GM12892 (cell line): ENCODE results near the gene FAM210A.

Source experiments
- POLR2A ChIP-seq: IDR thresholded peaks from 2 replicates; pipeline ENCODE4 v1.6.1; 2011; ENCODE audit warnings: low read depth, low read length, control low read depth
- POLR2AphosphoS5 ChIP-seq: IDR thresholded peaks from 2 replicates; pipeline ENCODE4 v1.6.1; 2011; ENCODE audit warnings: low read depth, low read length, control low read depth
- TAF1 ChIP-seq: IDR thresholded peaks from 2 replicates; pipeline ENCODE4 v1.6.1; 2011; ENCODE audit warnings: low read depth, mild to moderate bottlenecking, control low read depth, low read length, borderline replicate concordance

GRCh38 chr18:13649397-13650390 is 76.7 kb downstream of the FAM210A start:
- TF ChIP-seq POLR2AphosphoS5 (no peak), POLR2A (no peak), TAF1 (no peak)
